Dermis blood vessel endothelial cell (primary cell): Measurements from ENCODE around the gene SLC18A2. TPM values are rescaled to one million over a fixed set of nuclear protein-coding genes. Genes with fewer than 3 reads are reported as not detected.

Experiments used
- DNase-seq: peaks from one replicate; pipeline ENCODE4 v3.0.0; 2010
- total RNA-seq: library from RNA; depleted of rRNA; stranded (reverse); fragments of >200 nt; gene quantifications from 2 replicates; pipeline ENCODE4 v1.2.3, GENCODE V29; 2014

The SLC18A2 gene
- total RNA-seq, 1 donor from 2014 or later, result not detected

DNA sequence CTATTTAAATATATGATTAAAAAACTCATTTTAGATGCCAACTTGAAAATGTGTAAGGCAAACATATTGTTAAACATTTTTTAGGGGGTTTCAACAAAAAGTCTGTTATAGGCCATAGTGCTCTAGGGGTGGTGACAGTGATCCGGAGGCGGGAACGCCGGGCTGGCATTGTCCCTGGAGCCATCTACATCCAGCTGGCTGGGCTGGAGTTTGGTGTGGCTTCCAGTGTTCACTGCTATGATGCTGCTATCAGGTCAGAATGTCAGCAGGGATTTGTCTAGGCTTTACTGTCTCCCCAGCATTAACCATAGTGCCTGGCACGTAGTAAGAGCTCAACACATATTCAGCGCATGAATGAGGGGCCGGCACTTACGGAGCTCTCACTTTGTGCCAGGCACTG is 1.9 kb upstream of the SLC18A2 start:
- no peak for DNase-seq

DNA sequence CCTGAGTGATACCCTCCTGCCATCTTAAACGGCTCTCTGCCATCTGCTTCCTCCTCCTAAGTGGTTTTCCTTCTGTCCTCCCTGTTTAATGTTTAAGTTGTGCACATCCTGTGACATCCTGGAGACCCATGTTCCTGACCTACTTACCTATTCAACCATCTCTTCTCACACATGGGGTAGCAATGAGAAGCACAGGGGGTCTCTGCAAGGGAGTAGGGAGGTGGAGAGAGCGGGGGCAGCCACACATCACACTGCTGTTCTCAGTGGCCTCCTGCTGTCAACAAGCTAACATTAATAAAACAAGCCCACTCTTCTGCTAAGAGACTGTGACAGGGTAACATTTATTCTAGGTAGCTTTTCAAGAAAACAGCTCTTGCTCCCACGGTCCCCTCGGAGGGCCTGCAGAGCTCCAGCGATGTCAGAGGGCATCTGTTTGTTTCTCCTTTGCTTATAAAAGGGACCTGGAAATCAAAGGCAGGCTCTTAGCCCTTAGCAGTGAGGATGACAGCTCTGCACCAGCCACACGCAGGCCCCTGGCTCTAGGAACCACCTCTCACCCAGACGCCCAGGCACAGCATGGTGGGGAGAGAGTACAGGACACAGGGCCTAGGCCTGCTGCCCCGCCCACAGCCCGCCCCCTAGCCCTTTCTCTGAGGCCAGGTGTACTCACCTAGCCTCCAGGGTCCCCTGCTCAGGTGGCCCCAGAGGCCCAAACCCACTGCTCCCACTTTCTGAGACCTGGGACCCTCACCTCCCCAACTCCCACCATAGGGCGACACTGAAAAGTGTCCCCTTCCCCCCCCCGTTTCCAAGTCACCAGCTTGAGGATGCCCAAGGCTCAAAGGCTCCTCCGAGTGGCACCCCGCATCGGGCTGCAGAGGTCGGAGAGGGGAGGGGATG is 943 bp upstream of the SLC18A2 start:
- DNase-seq, result no peak

- DNase-seq, result peak; percentile 13
These were observed 888 bp downstream of the SLC18A2 start for GRCh38 chr10:117241541-117242462.

DNA sequence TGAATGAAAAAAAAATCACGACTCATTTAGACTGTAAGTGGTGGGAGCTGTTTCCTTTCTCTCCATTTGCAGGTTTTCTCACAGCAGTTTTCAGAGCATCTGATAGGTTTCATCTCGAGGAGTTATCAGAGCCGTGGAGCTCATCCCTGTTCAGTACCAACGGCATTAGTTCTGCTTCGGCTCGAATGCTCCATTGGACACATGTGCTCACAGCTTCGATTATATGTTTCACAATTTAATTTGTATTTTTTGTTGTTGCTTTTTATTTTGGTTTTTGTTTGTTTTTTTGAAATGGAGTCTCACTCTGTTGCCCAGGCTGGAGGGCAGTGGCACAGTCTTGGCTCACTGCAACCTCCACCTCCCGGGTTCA is 1.5 kb downstream of the SLC18A2 start:
- no peak for DNase-seq

DNA sequence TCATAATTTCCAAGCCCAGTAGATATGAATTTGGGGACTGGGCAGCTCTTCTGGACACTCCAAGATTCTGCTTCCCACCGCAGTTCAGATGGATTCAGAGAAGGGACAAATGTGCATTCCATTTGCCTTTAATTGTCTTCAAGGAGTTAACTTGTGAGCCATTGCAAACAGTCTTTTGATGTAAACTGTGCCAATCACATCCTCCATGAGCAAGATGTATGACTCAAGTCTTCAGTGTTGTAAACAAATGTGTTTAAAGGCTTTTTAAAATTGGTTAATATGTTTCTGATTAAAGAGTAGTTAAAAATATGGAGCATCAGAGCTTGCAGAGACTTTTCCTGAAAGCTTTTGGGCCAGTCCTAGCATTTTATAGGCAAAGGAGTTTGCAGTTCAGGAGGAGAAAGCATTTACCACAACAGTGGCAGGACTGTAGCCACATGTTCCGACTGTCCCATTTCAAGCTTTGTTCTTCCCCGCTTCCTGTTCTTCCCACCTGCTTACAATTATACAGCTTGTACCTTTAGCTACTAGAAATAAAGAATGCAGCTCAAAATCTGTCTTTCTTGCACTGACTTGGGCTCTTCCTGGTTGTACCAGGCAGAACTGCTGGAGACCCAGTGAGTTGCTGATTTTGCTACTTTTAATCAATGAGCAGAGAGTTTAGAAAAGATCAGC is 6.2 kb downstream of the SLC18A2 start:
- no peak for DNase-seq

- DNase-seq, result no peak
These were observed 8.0 kb downstream of the SLC18A2 start for GRCh38 chr10:117248750-117249465.

DNA sequence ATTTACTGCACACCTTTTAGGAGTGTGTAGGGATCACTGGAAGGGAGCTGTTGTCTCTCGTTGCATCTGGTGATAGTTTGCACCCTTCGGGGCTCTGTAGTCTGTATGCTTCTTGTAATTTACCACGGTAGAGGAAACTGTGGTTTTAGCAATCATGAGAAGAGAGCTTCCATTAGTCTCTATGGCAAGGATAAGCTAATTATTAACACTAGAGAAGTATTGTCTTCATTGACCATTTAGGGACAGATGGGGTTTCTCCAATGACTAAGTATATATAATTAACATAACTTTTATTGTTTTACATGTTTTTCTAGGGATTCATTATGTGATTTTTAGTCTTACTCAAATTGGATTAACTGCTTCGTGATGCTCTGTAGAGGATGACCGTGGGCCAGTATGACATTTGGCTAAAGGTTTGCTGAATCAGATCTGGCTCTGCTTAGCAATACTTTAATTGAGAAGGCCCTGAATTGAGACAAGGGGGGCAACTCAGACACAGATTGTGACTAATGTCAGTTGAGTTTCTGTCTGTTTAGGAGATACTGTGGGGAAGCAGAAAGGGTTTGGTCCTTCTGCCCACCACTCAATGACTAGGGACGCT is 8.7 kb downstream of the SLC18A2 start:
- no peak for DNase-seq

DNA sequence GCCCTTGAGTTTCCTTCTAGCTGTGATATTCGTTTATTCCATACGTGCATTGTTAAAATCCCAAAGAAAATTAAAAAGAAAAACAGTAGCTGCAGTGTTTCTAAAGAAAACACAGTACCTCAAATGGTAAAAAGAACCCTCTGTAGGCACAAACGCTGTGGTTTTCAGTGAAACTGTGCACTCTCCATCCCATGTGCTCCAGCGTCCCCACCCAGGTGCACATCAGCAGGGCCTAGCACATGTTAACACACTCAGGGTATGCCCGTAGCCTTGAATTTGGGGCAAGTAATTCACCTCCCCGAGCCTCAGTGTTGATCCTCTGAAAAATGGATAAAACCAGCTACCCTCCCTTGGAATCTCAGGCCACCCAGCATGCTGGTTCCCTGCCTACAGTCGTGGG is 9.5 kb downstream of the SLC18A2 start:
- no peak for DNase-seq

DNA sequence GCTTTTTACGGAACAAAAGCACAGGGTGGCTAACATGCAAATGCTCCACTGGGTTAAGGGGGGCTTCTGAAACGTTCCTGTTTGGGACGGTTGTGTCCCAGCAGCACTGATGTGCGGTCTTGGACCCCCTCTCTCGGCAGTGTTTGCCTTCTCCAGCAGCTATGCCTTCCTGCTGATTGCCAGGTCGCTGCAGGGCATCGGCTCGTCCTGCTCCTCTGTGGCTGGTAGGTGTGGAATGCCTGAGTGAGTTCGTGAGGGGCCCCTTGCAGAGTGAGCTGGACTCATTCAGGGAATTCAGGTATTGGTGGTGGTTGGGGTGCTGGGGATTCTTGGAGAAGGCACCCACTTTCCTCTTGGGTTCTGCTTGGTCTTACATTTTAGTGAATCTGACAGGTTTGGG is 13.0 kb downstream of the SLC18A2 start:
- DNase-seq, result no peak

GRCh38 chr10:117254338-117254737 is 13.4 kb downstream of the SLC18A2 start:
- no peak for DNase-seq

DNA sequence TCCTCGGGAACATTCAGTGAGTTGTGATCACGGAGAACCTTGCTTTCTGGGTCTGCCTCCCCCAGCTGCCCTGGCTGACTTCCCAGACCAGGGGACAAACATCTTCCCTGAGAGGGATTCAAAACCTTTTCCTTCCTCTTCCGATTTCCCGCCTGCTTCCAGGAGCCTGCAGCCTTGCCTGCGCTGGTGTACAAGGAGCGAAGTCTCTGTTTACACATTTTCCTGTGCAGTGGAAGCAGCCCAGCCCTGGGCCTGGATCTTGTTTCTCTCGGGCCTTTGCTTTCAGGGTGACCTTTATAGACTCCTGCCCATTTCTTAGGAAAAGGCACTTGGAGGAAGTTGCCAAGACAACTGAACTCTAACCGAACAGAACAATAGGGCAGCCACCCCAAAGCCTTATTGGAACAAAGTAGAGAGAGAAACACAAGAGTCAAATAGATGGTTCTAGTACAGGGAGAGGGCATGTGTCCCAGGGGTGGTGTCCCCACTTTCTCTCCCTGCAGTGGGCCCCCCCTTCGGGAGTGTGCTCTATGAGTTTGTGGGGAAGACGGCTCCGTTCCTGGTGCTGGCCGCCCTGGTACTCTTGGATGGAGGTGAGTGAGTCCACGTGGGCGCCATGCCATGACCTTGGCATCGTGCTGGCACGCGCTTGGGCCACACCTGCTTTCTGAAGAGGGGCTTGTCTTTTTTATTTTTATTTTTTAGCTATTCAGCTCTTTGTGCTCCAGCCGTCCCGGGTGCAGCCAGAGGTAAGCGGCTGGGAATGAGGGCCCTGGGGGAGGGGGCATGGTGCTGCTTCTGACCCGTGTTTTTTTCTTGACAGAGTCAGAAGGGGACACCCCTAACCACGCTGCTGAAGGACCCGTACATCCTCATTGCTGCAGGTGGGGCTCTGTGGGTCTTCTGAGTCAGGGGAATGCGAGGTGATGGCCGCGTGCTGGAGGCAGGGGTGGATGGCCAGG is 14.1 kb downstream of the SLC18A2 start:
- no peak for DNase-seq

DNA sequence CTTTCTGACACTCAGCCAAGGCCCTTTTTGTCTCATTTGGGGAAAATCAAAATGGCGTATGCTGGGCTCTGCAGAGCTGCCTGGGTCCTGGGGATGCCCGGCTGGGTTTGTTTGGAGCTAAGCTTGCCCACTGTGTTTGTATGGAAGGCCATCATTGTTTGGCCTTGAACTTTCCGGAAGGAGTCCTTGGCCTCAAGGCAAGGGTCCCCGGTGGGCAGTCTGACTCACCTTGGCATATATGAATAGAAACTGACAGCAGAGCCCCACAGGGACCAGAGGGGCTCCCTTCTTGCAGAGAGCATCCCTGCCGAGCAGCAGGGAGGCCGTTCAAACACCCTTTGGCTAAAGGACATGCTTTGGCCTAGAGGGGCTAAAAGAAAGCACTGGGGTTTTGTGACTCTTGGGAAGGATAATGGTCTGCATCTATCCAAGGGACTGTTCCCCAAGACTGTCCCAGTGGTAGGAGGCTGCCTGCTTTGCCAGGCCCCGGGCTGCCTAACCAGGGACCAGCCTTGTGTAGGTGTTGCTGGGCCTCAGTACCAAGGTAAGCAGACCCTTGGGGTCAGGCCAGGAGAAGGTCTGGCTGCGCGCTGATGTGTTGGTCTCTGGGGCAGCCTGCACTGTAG is 15.0 kb downstream of the SLC18A2 start:
- no peak for DNase-seq

DNA sequence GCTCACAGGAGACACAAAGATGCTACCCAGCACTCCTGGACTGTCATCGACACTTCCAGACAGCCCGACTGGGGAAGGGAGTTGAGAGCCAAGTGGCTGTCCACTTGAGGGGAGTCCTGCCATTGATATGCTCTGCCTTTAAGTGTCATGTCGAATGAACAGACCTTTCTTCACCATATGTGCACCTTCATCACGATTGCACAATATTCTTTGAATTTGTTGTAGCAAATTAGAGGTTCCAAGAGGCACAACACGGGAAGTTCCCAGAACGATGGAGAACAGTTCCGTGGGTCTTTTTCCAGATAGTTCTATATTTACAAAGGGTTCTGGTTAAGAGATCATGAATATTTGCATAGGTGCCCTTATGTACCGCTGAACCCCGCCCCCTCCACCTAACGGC is 16.0 kb downstream of the SLC18A2 start:
- no peak for DNase-seq

DNA sequence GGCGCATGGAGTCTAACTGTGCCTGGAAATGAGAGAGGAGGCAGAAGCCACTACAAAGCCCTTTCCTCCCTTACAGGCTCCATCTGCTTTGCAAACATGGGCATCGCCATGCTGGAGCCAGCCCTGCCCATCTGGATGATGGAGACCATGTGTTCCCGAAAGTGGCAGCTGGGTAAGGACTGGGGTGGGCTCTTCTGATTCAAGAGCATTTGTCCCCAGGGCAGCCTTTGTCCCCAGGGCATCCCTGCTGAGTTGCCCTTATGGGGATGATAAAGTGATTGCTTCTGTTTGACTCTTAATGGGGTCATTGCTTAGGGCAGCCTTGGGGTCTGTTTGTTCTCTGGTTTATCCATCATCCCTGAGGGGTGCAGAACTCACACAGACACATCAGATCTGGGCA is 16.8 kb downstream of the SLC18A2 start:
- no peak for DNase-seq

DNA sequence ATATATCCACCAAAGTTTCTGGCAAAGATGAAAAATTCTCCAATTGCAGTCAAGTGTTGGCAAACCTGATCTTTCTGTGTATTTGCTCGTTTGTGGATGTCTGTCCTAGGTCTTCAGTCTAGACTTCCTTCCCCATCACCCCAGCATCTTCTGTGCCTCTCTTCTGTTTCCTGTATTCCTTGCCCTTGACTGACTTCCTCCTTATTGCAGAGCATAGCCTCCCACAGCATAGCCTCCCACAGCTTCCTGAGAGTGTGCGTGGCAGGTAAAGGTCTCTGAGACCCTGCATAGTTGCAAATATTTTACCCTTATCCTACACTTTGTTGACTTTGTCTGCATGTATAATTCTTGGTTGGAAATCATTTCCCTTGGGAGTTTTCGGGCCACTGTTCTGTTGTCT is 18.4 kb downstream of the SLC18A2 start:
- no peak for DNase-seq

DNA sequence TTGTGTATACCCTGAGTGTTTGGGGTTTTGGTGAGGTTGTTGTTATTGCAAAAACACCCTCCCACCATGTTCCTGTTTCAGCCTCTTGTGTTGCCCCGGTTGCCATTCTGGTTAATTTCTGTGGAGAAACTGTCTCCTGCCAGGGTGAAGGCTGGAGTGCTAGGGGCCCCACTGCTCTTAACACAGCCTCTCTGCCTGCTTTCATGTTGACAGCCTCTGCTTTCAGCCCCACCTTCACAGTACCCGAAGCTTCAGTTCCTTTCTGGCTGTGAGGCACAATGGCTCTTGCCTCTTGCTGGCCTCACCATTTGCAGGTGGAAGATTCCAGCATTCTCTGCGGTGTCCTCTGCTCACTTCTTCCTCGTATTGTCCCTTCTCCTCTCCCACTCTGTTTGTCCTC is 19.2 kb downstream of the SLC18A2 start:
- no peak for DNase-seq

DNA sequence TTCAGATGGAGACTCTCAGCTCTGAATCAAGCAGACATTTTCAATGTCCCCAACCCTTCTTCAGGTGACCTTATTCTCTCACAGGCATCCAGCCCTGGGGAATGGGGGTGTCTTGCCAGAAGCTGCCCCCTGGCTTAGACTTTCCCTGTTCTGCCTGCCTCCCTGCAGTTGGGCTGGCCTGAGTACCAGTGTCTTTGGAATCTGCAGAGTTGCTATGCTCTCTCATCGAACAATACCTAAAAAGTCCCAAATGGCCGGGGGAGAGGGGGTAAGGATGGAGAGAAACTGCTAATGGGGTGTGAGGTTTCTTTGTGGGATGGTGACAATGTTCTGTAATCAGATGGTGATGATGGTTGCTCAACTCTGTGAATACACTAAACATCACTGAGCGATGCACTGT is 20.6 kb downstream of the SLC18A2 start:
- DNase-seq, result no peak

DNA sequence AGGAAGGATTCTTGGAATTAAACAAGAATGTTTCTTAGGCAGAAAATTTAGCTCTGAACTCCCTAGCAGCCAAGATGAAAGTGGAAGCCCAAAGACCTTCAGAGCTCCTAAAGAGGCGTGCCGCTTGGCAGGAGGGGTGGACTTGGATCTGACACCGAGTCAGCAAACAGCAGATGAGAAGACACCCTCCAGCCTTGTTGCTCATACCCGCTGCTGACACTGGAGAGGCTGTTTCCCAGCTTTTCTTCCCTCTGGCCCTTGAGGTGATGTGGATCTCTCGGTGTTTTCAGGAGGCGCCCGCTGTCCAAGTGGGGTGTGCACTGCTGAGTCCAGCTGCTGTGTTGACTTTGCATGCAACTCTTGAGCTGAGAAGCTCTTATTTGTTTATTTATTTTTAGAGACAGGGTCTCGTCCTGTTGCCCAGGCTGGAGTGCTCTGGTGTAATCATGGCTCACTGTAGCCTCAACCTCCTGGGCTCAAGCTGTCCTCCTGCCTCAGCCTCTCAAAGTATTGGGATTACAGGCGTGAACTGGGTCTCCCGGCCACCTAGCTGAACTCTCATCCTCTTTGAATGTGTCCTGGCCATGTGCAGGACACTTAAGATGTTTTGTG is 21.5 kb downstream of the SLC18A2 start:
- DNase-seq, result no peak

- no peak for DNase-seq
These were observed 22.0 kb downstream of the SLC18A2 start for GRCh38 chr10:117262903-117263293.

DNA sequence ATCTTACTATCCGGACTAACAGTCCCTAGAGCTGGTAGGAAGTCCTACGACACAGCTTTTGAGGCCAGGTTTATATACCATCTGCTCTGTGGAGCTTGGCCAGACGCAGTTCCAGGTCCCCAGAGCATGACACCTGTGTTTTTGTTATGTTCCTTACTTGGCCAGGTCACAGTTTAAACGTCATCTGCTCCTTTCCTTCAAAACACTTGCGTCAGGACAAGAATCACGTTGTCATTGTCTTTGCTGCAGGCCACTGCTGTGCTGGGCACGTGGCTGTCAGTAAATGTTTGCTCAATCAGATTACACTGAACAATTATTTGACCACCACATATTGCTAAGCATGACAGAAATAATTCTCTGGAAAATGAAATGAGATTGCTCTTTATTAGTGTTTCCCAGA is 23.9 kb downstream of the SLC18A2 start:
- no peak for DNase-seq
